DOHH2 (cell line): ENCODE measurements around the gene ANGEL1.

ENCODE experiments used
- CTCF ChIP-seq: fragments of 200-600 bp; sonication (generic); IDR thresholded peaks from one replicate; pipeline ENCODE4 v1.5.1; 2014; ENCODE audit warnings: antibody characterized with exemption, mild to moderate bottlenecking, low read depth, low read length; ENCODE audit not compliant: poor library complexity, severe bottlenecking
- EZH2phosphoT487 ChIP-seq: fragments of 200-600 bp; sonication (generic); IDR thresholded peaks from 2 replicates; pipeline ENCODE4 v1.6.1; 2017; ENCODE audit warnings: borderline replicate concordance, mild to moderate bottlenecking, antibody characterized with exemption, low read length, moderate library complexity, mixed read lengths

- TF ChIP-seq CTCF (no peak), EZH2phosphoT487 (no peak)
Observed at GRCh38 chr14:76759589-76759988, 53.1 kb downstream of the ANGEL1 start.
